ENCODE data around the gene PDZD8.

DNA sequence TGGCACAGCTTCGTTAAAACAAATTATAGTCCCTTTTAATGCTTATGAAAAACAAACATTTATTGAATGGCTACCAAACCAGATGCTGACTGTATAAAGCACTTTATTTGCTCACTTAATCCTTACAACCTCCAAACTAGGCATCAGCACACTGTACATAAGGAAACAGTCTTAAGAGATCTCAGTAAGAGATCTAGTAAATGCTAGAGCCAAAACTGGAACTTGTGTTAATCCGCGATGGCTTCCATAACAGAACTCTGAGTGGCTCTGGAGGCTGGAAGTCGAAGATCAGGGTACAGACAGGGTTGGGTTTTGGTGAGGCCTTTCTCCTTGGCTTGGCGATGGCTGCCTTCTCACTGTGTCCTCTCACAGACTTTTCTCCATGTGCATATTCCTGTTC is 27.0 kb downstream of the PDZD8 start:
- TF ChIP-seq, protein P1, sequence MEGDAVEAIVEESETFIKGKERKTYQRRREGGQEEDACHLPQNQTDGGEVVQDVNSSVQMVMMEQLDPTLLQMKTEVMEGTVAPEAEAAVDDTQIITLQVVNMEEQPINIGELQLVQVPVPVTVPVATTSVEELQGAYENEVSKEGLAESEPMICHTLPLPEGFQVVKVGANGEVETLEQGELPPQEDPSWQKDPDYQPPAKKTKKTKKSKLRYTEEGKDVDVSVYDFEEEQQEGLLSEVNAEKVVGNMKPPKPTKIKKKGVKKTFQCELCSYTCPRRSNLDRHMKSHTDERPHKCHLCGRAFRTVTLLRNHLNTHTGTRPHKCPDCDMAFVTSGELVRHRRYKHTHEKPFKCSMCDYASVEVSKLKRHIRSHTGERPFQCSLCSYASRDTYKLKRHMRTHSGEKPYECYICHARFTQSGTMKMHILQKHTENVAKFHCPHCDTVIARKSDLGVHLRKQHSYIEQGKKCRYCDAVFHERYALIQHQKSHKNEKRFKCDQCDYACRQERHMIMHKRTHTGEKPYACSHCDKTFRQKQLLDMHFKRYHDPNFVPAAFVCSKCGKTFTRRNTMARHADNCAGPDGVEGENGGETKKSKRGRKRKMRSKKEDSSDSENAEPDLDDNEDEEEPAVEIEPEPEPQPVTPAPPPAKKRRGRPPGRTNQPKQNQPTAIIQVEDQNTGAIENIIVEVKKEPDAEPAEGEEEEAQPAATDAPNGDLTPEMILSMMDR (conservative IDR thresholded peaks at IDR 0.05; ENCODE audit: low read depth, low read length) = no peak
- TF ChIP-seq EZH2 (IDR thresholded peaks at IDR 0.05; ENCODE audit: low read length, unreplicated experiment) = no peak
